ENCODE measurements around the gene TPCN1.

The TPCN1 gene

GRCh38 chr12:113347107-113347506 is 125.8 kb downstream of the TPCN1 start:
- no peak for DNase-seq

- no peak for DNase-seq
Observed at GRCh38 chr12:113347892-113348291, 126.6 kb downstream of the TPCN1 start.
